ENCODE measurements around the gene DNAAF8. TPM values are rescaled to one million over a fixed set of nuclear protein-coding genes. Genes with fewer than 3 reads are reported as not detected.

DNAAF8 gene
- total and polyA plus RNA-seq, 2 of the 4 experiments (the other 2 are of a cell fraction) = 0.54 to 1.7 TPM

- Histone ChIP-seq H3K14ac (replicated peaks; ENCODE audit: low read depth, low read length) (peak overlapping the region; percentile 20; the same call in 1 of the 2 replicates), H3K79me1 (ENCODE audit: low read depth in 1 of 2, low read length in 2 of 2) (peaks cover 19 to 44% of the 10 kb centered on the region in 2 experiments), H2BK20ac (ENCODE audit: low read depth, low read length) (no peak overlapping the region), H3K9ac (ENCODE audit: low read depth, low read length) (peak overlapping the region; percentile 90), H3K9me3 (ENCODE audit: control insufficient read depth, insufficient read depth, low read length) (no peaks in the 10 kb centered on the region), H3K4me2 (ENCODE audit: low read depth, low read length) (peak overlapping the region; percentile 98), H2BK120ac (ENCODE audit: low read depth, low read length) (no peak overlapping the region), H2AK9ac (replicated peaks; ENCODE audit: low read depth, low read length, poor library complexity) (no peak overlapping the region), H2BK15ac (ENCODE audit: low read depth, low read length) (no peak overlapping the region), H4K5ac (ENCODE audit: low read depth, low read length) (no peak overlapping the region), H3K27ac (ENCODE audit: insufficient read depth, low read length) (peak overlapping the region; percentile 11; the same call in 1 of the 2 replicates), H3K4me3 (ENCODE audit: insufficient read depth, low read depth, low read length) (peak overlapping the region; percentile 89), H3K56ac (ENCODE audit: extremely low read depth, insufficient read depth, low read length) (peak overlapping the region; percentile 47; the same call in 1 of the 2 replicates), H2AFZ (replicated peaks; ENCODE audit: low read length, poor library complexity) (no peak overlapping the region), H2AK5ac (ENCODE audit: low read depth, low read length) (peak overlapping the region; percentile 74; the same call in 1 of the 2 replicates), H4K20me1 (ENCODE audit: insufficient read depth, low read length) (peaks cover 3% of the 10 kb centered on the region; the same call in 1 of the 2 replicates), H3K36me3 (ENCODE audit: control insufficient read depth, insufficient read depth, low read length) (peaks cover 15% of the 10 kb centered on the region), H4K8ac (ENCODE audit: low read depth in 2 of 2, low read length in 2 of 2) (peak overlapping the region; percentile 66 to 90; a peak in 2 of 4 replicates), H3K4me1 (ENCODE audit: control insufficient read depth, insufficient read depth, low read length) (peaks cover 4% of the 10 kb centered on the region), H2BK5ac (ENCODE audit: low read depth, low read length, poor library complexity, severe bottlenecking) (no peak overlapping the region), H3K18ac (ENCODE audit: low read depth, low read length) (no peak overlapping the region), H4K91ac (ENCODE audit: insufficient read depth, low read depth, low read length) (peak overlapping the region; percentile 43; the same call in 1 of the 2 replicates), H3K27me3 (ENCODE audit: control insufficient read depth, insufficient read depth, low read length) (no peaks in the 10 kb centered on the region), H3K4ac (ENCODE audit: low read depth, low read length) (0 out of 2 replicates have a peak overlapping the region, but pooled peaks have one; percentile 12), H3K9me1 (ENCODE audit: insufficient read depth, low read length) (peaks cover 4% of the 10 kb centered on the region; the same call in 1 of the 2 replicates), H3K23ac (ENCODE audit: low read depth, low read length) (peak overlapping the region; percentile 53)
- ChIA-PET POLR2A (ENCODE audit: unreplicated experiment) (no interaction called here), CTCF (no interaction called here)
- ATAC-seq (ENCODE audit: low read depth) (no peak), DNase-seq (no peak)
- dilution Hi-C loops (cut with HindIII; ENCODE audit: low sequenced_read_pairs, unreplicated experiment) = no loop called here
- no TSS peak for BruUV-seq (replicated peaks)
- in situ Hi-C loops (cut with MboI; ENCODE audit: low sequenced_read_pairs) = no loop called here
- 0% methylated on average over 3 of the region's 17 CpGs; no CpG with 5 or more reads in 1 of the 2 experiments for WGBS, 2 experiments (ENCODE audit: extremely low coverage in 2 of 2, insufficient read length in 1 of 2)
- intact Hi-C loops (cut with micrococcal nuclease) = no loop called here
- no peak for TF ChIP-seq SMC3 (IDR thresholded peaks at IDR 0.05; ENCODE audit: low read depth, low read length)
Observed at GRCh38 chr16:4733211-4733742, 1.1 kb upstream of the DNAAF8 start.

Data from IMR-90 (cell line).